Neural crest cell (in vitro differentiated cells): ENCODE results near the gene UTP11. TPM values are rescaled to one million over a fixed set of nuclear protein-coding genes. Genes with fewer than 3 reads are reported as not detected.
A peak's percentile ranks its signal among the peaks of the same experiment; 100 is the strongest.

Source experiments
- DNase-seq: peaks from one replicate; pipeline ENCODE4 v3.0.0; 2021; ENCODE audit warnings: low read depth, mixed read lengths, low spot score
- H3K27ac Mint-ChIP-seq: one replicate; pipeline ENCODE4 v1.8.0; 2021; ENCODE audit warnings: mild to moderate bottlenecking, mixed read lengths; ENCODE audit not compliant: unreplicated experiment
- H3K27me3 Mint-ChIP-seq: 2 replicates; pipeline ENCODE4 v1.8.0; 2021; ENCODE audit warnings: low read depth, mild to moderate bottlenecking, mixed read lengths
- H3K36me3 Mint-ChIP-seq: 2 replicates; pipeline ENCODE4 v1.8.0; 2021; ENCODE audit warnings: low read depth, mild to moderate bottlenecking, mixed read lengths
- H3K4me1 Mint-ChIP-seq: 2 replicates; pipeline ENCODE4 v1.8.0; 2021; ENCODE audit warnings: mixed read lengths
- H3K4me3 Mint-ChIP-seq: one replicate; pipeline ENCODE4 v1.8.0; 2021; ENCODE audit warnings: mild to moderate bottlenecking, mixed read lengths
- H3K9me3 Mint-ChIP-seq: 2 replicates; pipeline ENCODE4 v1.8.0; 2021; ENCODE audit warnings: mixed read lengths
- CTCF ChIP-seq: fragments of 200-600 bp; sonication (generic); conservative IDR thresholded peaks from 2 replicates; pipeline ENCODE4 v1.5.0; 2021; ENCODE audit warnings: antibody characterized with exemption, mild to moderate bottlenecking
- total RNA-seq: library from RNA; stranded (reverse); gene quantifications from 2 replicates; pipeline ENCODE4 v1.2.1, GENCODE V29; 2021

Gene UTP11
- total RNA-seq, 1 donor from 2014 or later, result 41.2 TPM

GRCh38 chr1:38026592-38027200, 14.2 kb downstream of the UTP11 start:
- Mint-ChIP-seq H3K9me3 (no peaks in the 10 kb centered on the region), H3K27ac (peak overlapping the region; percentile 22), H3K27me3 (peaks cover 3% of the 10 kb centered on the region), H3K36me3 (no peaks in the 10 kb centered on the region), H3K4me3 (no peak overlapping the region), H3K4me1 (peaks cover 30% of the 10 kb centered on the region)
- TF ChIP-seq CTCF, result peak; percentile 83
- DNase-seq, result peak; percentile 53

GRCh38 chr1:38027201-38028104, 14.9 kb downstream of the UTP11 start:
- Mint-ChIP-seq H3K9me3 (no peaks in the 10 kb centered on the region), H3K27ac (no peak overlapping the region), H3K4me3 (no peak overlapping the region), H3K36me3 (no peaks in the 10 kb centered on the region), H3K27me3 (peaks cover 3% of the 10 kb centered on the region), H3K4me1 (peaks cover 31% of the 10 kb centered on the region)
- TF ChIP-seq CTCF, result no peak
- DNase-seq, result no peak

DNA sequence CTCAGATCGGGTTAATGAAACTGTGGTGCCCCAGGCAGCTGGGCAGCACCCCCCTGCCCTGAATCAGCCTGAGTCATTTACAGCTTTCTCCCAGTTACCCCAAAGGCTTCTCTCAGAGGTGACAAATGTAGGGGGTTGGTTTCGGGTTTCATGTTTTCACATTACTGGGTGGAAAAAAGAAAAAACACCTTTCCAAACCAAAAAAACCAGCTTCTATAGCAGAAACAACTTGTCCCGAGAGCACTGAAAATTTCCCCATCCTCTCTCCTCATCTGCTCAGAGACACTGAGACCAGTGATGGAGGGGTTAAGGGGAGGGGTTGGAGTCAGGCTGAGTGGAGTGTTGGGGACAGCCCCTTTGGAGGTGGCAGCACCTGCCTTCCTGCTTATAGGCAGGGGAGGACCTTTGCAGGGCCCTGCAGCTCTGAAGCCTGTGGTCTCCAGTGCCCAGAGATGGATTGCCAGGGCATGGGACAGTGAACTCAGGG, 15.6 kb downstream of the UTP11 start:
- Mint-ChIP-seq H3K36me3 (no peaks in the 10 kb centered on the region), H3K4me3 (no peak overlapping the region), H3K9me3 (no peaks in the 10 kb centered on the region), H3K27ac (no peak overlapping the region), H3K27me3 (peaks cover 3% of the 10 kb centered on the region), H3K4me1 (peaks cover 31% of the 10 kb centered on the region)
- TF ChIP-seq CTCF, result no peak
- no peak for DNase-seq

DNA sequence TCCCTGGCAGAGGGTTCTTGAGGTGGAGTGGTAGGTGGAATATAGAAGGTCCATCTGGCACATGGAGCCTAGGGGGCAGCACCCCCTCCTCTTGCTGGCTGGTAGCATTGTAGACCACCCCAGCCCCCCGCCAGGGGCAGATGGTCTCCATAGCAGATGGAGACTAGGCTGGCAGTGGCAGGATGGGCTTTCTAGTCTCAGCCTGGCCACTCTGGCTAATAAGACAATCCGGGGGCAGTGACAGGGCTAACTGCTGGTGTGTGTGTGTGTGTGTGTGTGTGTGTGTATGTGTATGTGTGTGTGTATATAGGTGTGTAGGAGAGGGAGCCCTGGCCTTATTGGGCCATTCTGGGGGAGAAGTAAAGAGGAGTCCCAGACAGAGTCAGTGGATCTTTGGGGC, 16.1 kb downstream of the UTP11 start:
- Mint-ChIP-seq H3K27me3 (peaks cover 3% of the 10 kb centered on the region), H3K9me3 (no peaks in the 10 kb centered on the region), H3K4me3 (peak overlapping the region; percentile 78), H3K4me1 (peaks cover 31% of the 10 kb centered on the region), H3K36me3 (no peaks in the 10 kb centered on the region), H3K27ac (no peak overlapping the region)
- no peak for TF ChIP-seq CTCF
- no peak for DNase-seq

DNA sequence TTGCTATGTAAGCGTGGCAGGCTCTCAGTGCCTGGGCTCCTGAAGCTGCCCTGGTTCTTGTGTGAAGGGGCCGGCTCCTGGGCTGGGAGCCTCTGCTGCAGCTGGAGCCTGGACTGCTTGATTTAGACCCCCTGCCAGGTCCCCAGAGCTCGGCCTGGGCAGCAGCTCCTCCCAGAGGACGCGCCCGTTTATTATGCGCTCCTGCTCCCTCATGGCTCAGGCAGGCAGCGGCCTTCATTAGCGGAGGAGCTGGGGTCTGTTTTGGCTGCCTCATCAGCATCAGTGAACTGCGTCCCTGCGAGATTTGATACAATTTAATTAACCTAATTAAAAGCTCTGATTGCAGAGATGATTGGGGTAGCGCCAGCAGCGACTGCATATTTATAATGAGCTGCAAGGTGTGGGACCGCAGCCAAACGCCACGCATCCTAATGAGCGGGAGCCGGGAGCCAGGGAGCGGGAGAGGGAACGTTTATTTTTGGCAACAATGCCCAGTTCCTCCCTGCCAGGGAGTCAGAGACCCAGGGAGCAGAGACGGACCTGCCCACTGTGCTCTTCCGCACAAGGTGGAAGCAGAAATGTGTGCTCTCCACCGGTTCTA, 16.6 kb downstream of the UTP11 start:
- no peaks in the 10 kb centered on the region for H3K36me3 Mint-ChIP-seq
- DNase-seq, result no peak
- peaks cover 4% of the 10 kb centered on the region for H3K27me3 Mint-ChIP-seq
- peaks cover 31% of the 10 kb centered on the region for H3K4me1 Mint-ChIP-seq
- H3K9me3 Mint-ChIP-seq, result no peaks in the 10 kb centered on the region
- TF ChIP-seq CTCF, result no peak
- peak overlapping the region; percentile 78 for H3K4me3 Mint-ChIP-seq
- H3K27ac Mint-ChIP-seq, result no peak overlapping the region
